H9 (cell line): ENCODE data around the gene IBA57. TPM values are rescaled to one million over a fixed set of nuclear protein-coding genes. Genes with fewer than 3 reads are reported as not detected.
A peak's percentile ranks its signal among the peaks of the same experiment; 100 is the strongest.

Experiments used
- DNase-seq: peaks from one replicate; pipeline ENCODE4 v3.0.0-alpha.2; 2017
- H2AFZ ChIP-seq: one replicate; pipeline ENCODE4 v1.6.1; 2013; ENCODE audit warnings: mild to moderate bottlenecking, low read length, control low read depth, moderate library complexity
- H2AK5ac ChIP-seq: 2 replicates; pipeline ENCODE4 v1.6.1; 2013; ENCODE audit warnings: low read length, control low read depth, mixed read lengths; ENCODE audit not compliant: insufficient read length
- H2BK120ac ChIP-seq: one replicate; pipeline ENCODE4 v1.6.1; 2013; ENCODE audit warnings: low read depth, mild to moderate bottlenecking, low read length, control low read depth, inconsistent platforms; ENCODE audit not compliant: poor library complexity, severe bottlenecking
- H2BK12ac ChIP-seq: 2 replicates; pipeline ENCODE4 v1.6.1; 2013; ENCODE audit warnings: low read length, control low read depth, mixed read lengths, low read depth; ENCODE audit not compliant: insufficient read length
- H2BK15ac ChIP-seq: 2 replicates; pipeline ENCODE4 v1.6.1; 2013; ENCODE audit warnings: low read depth, low read length, control low read depth
- H2BK20ac ChIP-seq: one replicate; pipeline ENCODE4 v1.6.1; 2013; ENCODE audit warnings: low read depth, mild to moderate bottlenecking, low read length, control low read depth, inconsistent platforms; ENCODE audit not compliant: poor library complexity, severe bottlenecking
- H2BK5ac ChIP-seq: 2 replicates; pipeline ENCODE4 v1.6.1; 2013; ENCODE audit warnings: low read length, control low read depth, mixed read lengths; ENCODE audit not compliant: insufficient read length
- H3K14ac ChIP-seq: 2 replicates; pipeline ENCODE4 v1.6.1; 2013; ENCODE audit warnings: low read length, control low read depth; ENCODE audit not compliant: insufficient read depth
- H3K18ac ChIP-seq: 2 replicates; pipeline ENCODE4 v1.6.1; 2013; ENCODE audit warnings: low read depth, mild to moderate bottlenecking, mixed read lengths, low read length, control low read depth; ENCODE audit not compliant: insufficient read length
- H3K23ac ChIP-seq: 2 replicates; pipeline ENCODE4 v1.6.1; 2013; ENCODE audit warnings: low read length, control low read depth, mixed read lengths, low read depth; ENCODE audit not compliant: insufficient read length
- H3K23me2 ChIP-seq: 2 replicates; pipeline ENCODE4 v1.6.1; 2013; ENCODE audit warnings: low read depth, mild to moderate bottlenecking, mixed read lengths, low read length, control low read depth; ENCODE audit not compliant: insufficient read length, poor library complexity, severe bottlenecking
- H3K27ac ChIP-seq: 2 replicates; pipeline ENCODE4 v1.5.1; 2013; ENCODE audit warnings: low read length, control low read depth, mixed read lengths, low read depth; ENCODE audit not compliant: insufficient read length
- H3K27me3 ChIP-seq: 2 replicates; pipeline ENCODE4 v1.6.1; 2013; ENCODE audit warnings: low read length, control low read depth, inconsistent platforms; ENCODE audit not compliant: insufficient read depth
- H3K4ac ChIP-seq: 2 replicates; pipeline ENCODE4 v1.6.1; 2013; ENCODE audit warnings: low read depth, mild to moderate bottlenecking, control low read depth, inconsistent platforms, low read length, moderate library complexity
- H3K4me1 ChIP-seq: 2 replicates; pipeline ENCODE4 v1.6.1; 2013; ENCODE audit warnings: low read length, control low read depth, inconsistent platforms; ENCODE audit not compliant: insufficient read depth
- H3K4me2 ChIP-seq: 2 replicates; pipeline ENCODE4 v1.6.1; 2013; ENCODE audit warnings: low read length, control low read depth, mixed read lengths; ENCODE audit not compliant: insufficient read length, insufficient read depth
- H3K56ac ChIP-seq: 2 replicates; pipeline ENCODE4 v1.6.1; 2013; ENCODE audit warnings: low read depth, mild to moderate bottlenecking, mixed read lengths, low read length, control low read depth; ENCODE audit not compliant: insufficient read length
- H3K79me1 ChIP-seq: 2 replicates; pipeline ENCODE4 v1.6.1; 2013; ENCODE audit warnings: low read depth, mild to moderate bottlenecking, moderate library complexity, low read length, control low read depth, inconsistent platforms; ENCODE audit not compliant: insufficient read depth, poor library complexity, severe bottlenecking
- H3K79me2 ChIP-seq: 2 replicates; pipeline ENCODE4 v1.6.1; 2013; ENCODE audit warnings: low read length, control low read depth, inconsistent platforms; ENCODE audit not compliant: insufficient read depth
- H3K9ac ChIP-seq: 2 replicates; pipeline ENCODE4 v1.6.1; 2013; ENCODE audit warnings: low read length, control low read depth, mixed read lengths; ENCODE audit not compliant: insufficient read length; ENCODE audit errors: extremely low read depth
- H3K9me3 ChIP-seq: one replicate; pipeline ENCODE4 v1.6.1; 2013; ENCODE audit warnings: low read depth, low read length, inconsistent platforms; ENCODE audit not compliant: control insufficient read depth
- H3T11ph ChIP-seq: one replicate; pipeline ENCODE4 v1.6.1; 2013; ENCODE audit warnings: mild to moderate bottlenecking, low read length, control low read depth, inconsistent platforms
- H4K20me1 ChIP-seq: one replicate; pipeline ENCODE4 v1.6.1; 2013; ENCODE audit not compliant: control insufficient read depth, insufficient read length, insufficient read depth
- H4K5ac ChIP-seq: 2 replicates; pipeline ENCODE4 v1.6.1; 2013; ENCODE audit warnings: low read depth, mild to moderate bottlenecking, mixed read lengths, low read length, control low read depth; ENCODE audit not compliant: insufficient read length
- H4K8ac ChIP-seq: replicated peaks from 2 replicates; pipeline ENCODE4 v1.6.1; 2013; ENCODE audit warnings: low read length, control low read depth, mixed read lengths, low read depth; ENCODE audit not compliant: insufficient read length
- H4K91ac ChIP-seq: 2 replicates; pipeline ENCODE4 v1.6.1; 2013; ENCODE audit warnings: low read depth, mild to moderate bottlenecking, moderate library complexity, mixed read lengths, low read length, control low read depth; ENCODE audit not compliant: insufficient read length
- H3K27ac Mint-ChIP-seq, 3 experiments: 2 replicates in 2 of 3; 3 replicates in 1 of 3; pipeline ENCODE4 v1.8.0; 2020 to 2021; ENCODE audit warnings: mixed read lengths in 3 of 3, mild to moderate bottlenecking in 1 of 3, moderate library complexity in 1 of 3
- H3K27me3 Mint-ChIP-seq: 2 replicates; pipeline ENCODE4 v1.8.0; 2021; ENCODE audit warnings: low read depth, mild to moderate bottlenecking, moderate library complexity, mixed read lengths
- H3K36me3 Mint-ChIP-seq, 3 experiments: 2 replicates in 2 of 3; 3 replicates in 1 of 3; pipeline ENCODE4 v1.8.0; 2020 to 2021; ENCODE audit warnings: low read depth in 3 of 3, mixed read lengths in 3 of 3; ENCODE audit not compliant: insufficient read depth in 1 of 3
- H3K4me1 Mint-ChIP-seq, 2 experiments: 2 replicates each; pipeline ENCODE4 v1.8.0; 2020; ENCODE audit warnings: mixed read lengths in 2 of 2
- H3K4me3 Mint-ChIP-seq, 2 experiments: 2 replicates in 1 of 2; 3 replicates in 1 of 2; pipeline ENCODE4 v1.8.0; 2020 to 2021; ENCODE audit warnings: mild to moderate bottlenecking in 2 of 2, mixed read lengths in 2 of 2, moderate library complexity in 1 of 2
- H3K9me3 Mint-ChIP-seq, 2 experiments: 2 replicates in 1 of 2; 3 replicates in 1 of 2; pipeline ENCODE4 v1.8.0; 2020; ENCODE audit warnings: mild to moderate bottlenecking in 2 of 2, mixed read lengths in 2 of 2, moderate library complexity in 1 of 2
- WGBS: extraction: QIAGEN DNeasy Blood & Tissue Kit; methylation state at CpG from one replicate; pipeline ENCODE4 v1.1.7; 2013; ENCODE audit warnings: missing lambda C conversion rate, low lambda C conversion rate, mixed read lengths; ENCODE audit not compliant: insufficient read length; ENCODE audit errors: extremely low coverage; 5-methylcytosine and 5-hydroxymethylcytosine counted together
- total RNA-seq: library from RNA; stranded (reverse); gene quantifications from 2 replicates; pipeline ENCODE4 v1.2.1, GENCODE V29; 2021
- TF ChIP-seq, protein P1 (sequence below): fragments of 200-600 bp; sonication (generic); conservative IDR thresholded peaks from 3 replicates; pipeline ENCODE4 v1.8.0; 2021; ENCODE audit warnings: antibody characterized with exemption, mild to moderate bottlenecking

IBA57 gene
- total RNA-seq, 1 experiment from 2014 or later: 12.6 TPM

DNA sequence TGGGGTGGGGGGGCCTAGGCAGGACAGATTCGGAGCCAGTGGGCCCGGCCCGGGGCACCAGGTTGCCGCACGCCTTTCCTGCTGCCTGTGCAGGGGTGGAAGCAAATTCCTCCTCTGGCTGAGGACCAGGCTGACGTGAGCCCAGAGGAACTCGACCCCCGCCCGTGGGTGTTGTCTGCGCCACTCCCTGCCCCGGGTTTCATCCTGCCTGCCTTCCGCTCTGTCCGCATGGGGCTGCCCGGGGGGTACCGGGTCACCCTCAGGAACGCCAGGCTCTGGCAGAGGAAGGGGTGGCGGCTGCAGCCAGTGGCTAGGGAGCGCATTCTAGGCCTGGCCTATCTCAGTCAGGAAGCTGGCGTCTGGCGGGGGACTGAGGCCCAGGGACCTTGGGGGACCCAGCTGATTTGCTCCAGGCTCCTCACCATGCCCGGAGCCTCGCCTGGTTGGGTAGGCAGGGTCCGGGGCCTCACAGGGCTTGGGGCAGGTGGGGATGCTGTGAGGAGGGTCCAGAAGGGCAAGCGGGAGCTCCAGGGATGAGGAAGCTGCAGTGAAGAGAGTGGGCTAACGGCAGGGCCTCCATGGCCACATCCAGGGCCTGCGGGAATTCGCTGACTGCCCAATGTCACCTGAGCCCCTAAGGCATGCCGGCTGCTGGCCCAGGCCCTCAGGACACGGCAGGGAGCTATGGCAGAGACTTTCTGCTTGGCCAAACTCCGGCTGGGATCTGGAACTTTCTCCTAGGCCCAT, 2.4 kb upstream of the IBA57 start:
- Histone ChIP-seq H2BK20ac (no peak overlapping the region), H3K9me3 (no peaks in the 10 kb centered on the region), H3K9ac (no peak overlapping the region), H2BK12ac (no peak overlapping the region), H2BK15ac (no peak overlapping the region), H3K56ac (no peak overlapping the region), H3K23me2 (peaks cover 2% of the 10 kb centered on the region), H4K5ac (no peak overlapping the region), H2AFZ (no peak overlapping the region), H3K4me2 (no peak overlapping the region), H3T11ph (no peak overlapping the region), H3K4me1 (no peaks in the 10 kb centered on the region; the same call in 1 of the 2 replicates), H3K14ac (no peak overlapping the region), H3K79me2 (no peaks in the 10 kb centered on the region), H3K27me3 (no peaks in the 10 kb centered on the region), H4K20me1 (no peaks in the 10 kb centered on the region), H3K4ac (no peak overlapping the region), H2BK5ac (no peak overlapping the region), H3K79me1 (no peaks in the 10 kb centered on the region), H3K27ac (no peak overlapping the region), H2AK5ac (no peak overlapping the region), H3K23ac (no peak overlapping the region), H3K18ac (peak overlapping the region; percentile 29), H4K8ac (no peak overlapping the region), H2BK120ac (no peak overlapping the region), H4K91ac (no peak overlapping the region)
- H3K4me1 Mint-ChIP-seq: peaks cover 15 to 30% of the 10 kb centered on the region in 2 experiments
- TF ChIP-seq, protein P1, sequence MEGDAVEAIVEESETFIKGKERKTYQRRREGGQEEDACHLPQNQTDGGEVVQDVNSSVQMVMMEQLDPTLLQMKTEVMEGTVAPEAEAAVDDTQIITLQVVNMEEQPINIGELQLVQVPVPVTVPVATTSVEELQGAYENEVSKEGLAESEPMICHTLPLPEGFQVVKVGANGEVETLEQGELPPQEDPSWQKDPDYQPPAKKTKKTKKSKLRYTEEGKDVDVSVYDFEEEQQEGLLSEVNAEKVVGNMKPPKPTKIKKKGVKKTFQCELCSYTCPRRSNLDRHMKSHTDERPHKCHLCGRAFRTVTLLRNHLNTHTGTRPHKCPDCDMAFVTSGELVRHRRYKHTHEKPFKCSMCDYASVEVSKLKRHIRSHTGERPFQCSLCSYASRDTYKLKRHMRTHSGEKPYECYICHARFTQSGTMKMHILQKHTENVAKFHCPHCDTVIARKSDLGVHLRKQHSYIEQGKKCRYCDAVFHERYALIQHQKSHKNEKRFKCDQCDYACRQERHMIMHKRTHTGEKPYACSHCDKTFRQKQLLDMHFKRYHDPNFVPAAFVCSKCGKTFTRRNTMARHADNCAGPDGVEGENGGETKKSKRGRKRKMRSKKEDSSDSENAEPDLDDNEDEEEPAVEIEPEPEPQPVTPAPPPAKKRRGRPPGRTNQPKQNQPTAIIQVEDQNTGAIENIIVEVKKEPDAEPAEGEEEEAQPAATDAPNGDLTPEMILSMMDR: no peak
- no CpG with 5 or more reads among the region's 30 CpGs for WGBS
- H3K4me3 Mint-ChIP-seq: no peak overlapping the region
- H3K27me3 Mint-ChIP-seq: peaks cover 11% of the 10 kb centered on the region
- DNase-seq: no peak
- H3K27ac Mint-ChIP-seq: no peak overlapping the region
- H3K36me3 Mint-ChIP-seq: peaks cover 0 to 3% (median 2%) of the 10 kb centered on the region in 3 experiments; a peak in 2 of 7 replicates
- peaks cover 0 to 2% of the 10 kb centered on the region in 2 experiments; a peak in 1 of 5 replicates for H3K9me3 Mint-ChIP-seq
